H1 (cell line): ENCODE results near the gene TP53RK. TPM values are rescaled to one million over a fixed set of nuclear protein-coding genes. Genes with fewer than 3 reads are reported as not detected.

ENCODE experiments used
- CTCF ChIA-PET: fragments of 300-600 bp; sonication (Branson Sonifier 250); formaldehyde crosslinking; loops from one replicate; lab custom pipeline; 2021; ENCODE audit not compliant: partially characterized antibody; lab: Charles Lee
- POLR2A ChIA-PET: fragments of 300-600 bp; sonication (Branson Sonifier 250); formaldehyde crosslinking; loops from one replicate; lab custom pipeline; 2021; ENCODE audit warnings: inconsistent platforms; ENCODE audit not compliant: partially characterized antibody; lab: Charles Lee
- DNase-seq, 2 experiments: peaks; one replicate each; pipeline versions ENCODE4 v3.0.0 to v3.0.0-alpha.2; 2010 to 2022; ENCODE audit warnings: low spot score in 2 of 2, low read depth in 1 of 2, mixed read lengths in 1 of 2
- FAIRE-seq: peaks from 2 replicates; lab custom pipeline; 2011; peaks lifted over from hg19 to GRCh38; lab: Jason Lieb, UNC
- H2AFZ ChIP-seq: 2 replicates; pipeline ENCODE4 v1.8.1; 2012; ENCODE audit warnings: low read length, inconsistent platforms
- H2AK5ac ChIP-seq: 2 replicates; pipeline ENCODE4 v1.6.1; 2013; ENCODE audit warnings: low read depth, low read length
- H2BK120ac ChIP-seq: replicated peaks from 2 replicates; pipeline ENCODE3; 2013; ENCODE audit warnings: low read depth, low read length, inconsistent platforms
- H2BK12ac ChIP-seq: 2 replicates; pipeline ENCODE4 v1.6.1; 2013; ENCODE audit warnings: low read depth, low read length
- H2BK15ac ChIP-seq: 2 replicates; pipeline ENCODE4 v1.6.1; 2013; ENCODE audit warnings: low read length
- H2BK20ac ChIP-seq: 2 replicates; pipeline ENCODE4 v1.6.1; 2013; ENCODE audit warnings: low read length
- H2BK5ac ChIP-seq: 2 replicates; pipeline ENCODE4 v1.6.1; 2013; ENCODE audit warnings: low read depth, low read length
- H3K14ac ChIP-seq: 2 replicates; pipeline ENCODE4 v1.6.1; 2013; ENCODE audit warnings: inconsistent platforms; ENCODE audit not compliant: insufficient read length
- H3K18ac ChIP-seq: 2 replicates; pipeline ENCODE4 v1.6.1; 2013; ENCODE audit warnings: low read length; ENCODE audit errors: extremely low read depth
- H3K23ac ChIP-seq: 2 replicates; pipeline ENCODE4 v1.6.1; 2013; ENCODE audit warnings: inconsistent platforms; ENCODE audit not compliant: insufficient read length
- H3K23me2 ChIP-seq: 2 replicates; pipeline ENCODE4 v1.6.1; 2013; ENCODE audit warnings: low read depth, low read length
- H3K27ac ChIP-seq: 2 replicates; pipeline ENCODE4 v1.6.1; 2011; ENCODE audit warnings: low read depth, low read length, inconsistent platforms
- H3K27me3 ChIP-seq, 4 experiments: replicated peaks in 1 of 4; 1 replicate in 1 of 4; 2 replicates in 3 of 4; pipeline versions ENCODE4 v1.6.1 to v1.8.1; 2011 to 2013; ENCODE audit warnings: low read length in 3 of 4, mild to moderate bottlenecking in 3 of 4, inconsistent platforms in 2 of 4, mixed read lengths in 2 of 4, moderate library complexity in 1 of 4; ENCODE audit not compliant: control insufficient read depth in 3 of 4, insufficient read depth in 3 of 4; ENCODE audit errors: extremely low read depth in 1 of 4
- H3K36me3 ChIP-seq, 4 experiments: 2 replicates each; pipeline versions ENCODE4 v1.6.1 to v1.8.1; 2011 to 2013; ENCODE audit warnings: mild to moderate bottlenecking in 4 of 4, low read length in 3 of 4, moderate library complexity in 2 of 4, control low read depth in 1 of 4, inconsistent platforms in 1 of 4; ENCODE audit not compliant: insufficient read depth in 4 of 4, control insufficient read depth in 2 of 4
- H3K4ac ChIP-seq: replicated peaks from 2 replicates; pipeline ENCODE3; 2013; ENCODE audit warnings: low read length, low read depth, mixed read lengths, inconsistent platforms; ENCODE audit not compliant: insufficient read length
- H3K4me1 ChIP-seq, 4 experiments: replicated peaks in 1 of 4; 1 replicate in 1 of 4; 2 replicates in 3 of 4; pipeline versions ENCODE4 v1.6.1 to v1.8.1; 2011 to 2013; ENCODE audit warnings: low read length in 3 of 4, inconsistent platforms in 2 of 4, mixed read lengths in 1 of 4; ENCODE audit not compliant: insufficient read depth in 4 of 4, control insufficient read depth in 3 of 4
- H3K4me2 ChIP-seq, 2 experiments: 2 replicates each; pipeline versions ENCODE4 v1.6.1 to v1.8.1; 2011 to 2013; ENCODE audit warnings: low read depth in 2 of 2, low read length in 2 of 2, control low read depth in 1 of 2, inconsistent platforms in 1 of 2, mild to moderate bottlenecking in 1 of 2; ENCODE audit not compliant: insufficient read depth in 1 of 2
- H3K4me3 ChIP-seq, 4 experiments: fragments of 200-600, 300-600 bp in 1 of 4; sonication (generic), shearing (Covaris generic), sonication (Bioruptor Twin) in 1 of 4; 2 replicates each; pipeline versions ENCODE4 v1.5.1 to v1.8.1; 2011 to 2016; ENCODE audit warnings: low read length in 4 of 4, low read depth in 3 of 4, control low read depth in 2 of 4, inconsistent platforms in 2 of 4, mild to moderate bottlenecking in 2 of 4, mixed read lengths in 1 of 4, moderate library complexity in 1 of 4; ENCODE audit not compliant: insufficient read depth in 2 of 4; ENCODE audit errors: extremely low read depth in 1 of 4
- H3K56ac ChIP-seq: replicated peaks from 2 replicates; pipeline ENCODE3; 2013; ENCODE audit warnings: low read depth, mild to moderate bottlenecking, mixed read lengths, low read length, inconsistent platforms; ENCODE audit not compliant: insufficient read length
- H3K79me1 ChIP-seq: 2 replicates; pipeline ENCODE4 v1.6.1; 2013; ENCODE audit warnings: low read depth, low read length, control low read depth
- H3K79me2 ChIP-seq, 2 experiments: 2 replicates each; pipeline versions ENCODE4 v1.6.1 to v1.8.1; 2012 to 2013; ENCODE audit warnings: low read length in 2 of 2, mild to moderate bottlenecking in 2 of 2, inconsistent platforms in 1 of 2; ENCODE audit not compliant: insufficient read depth in 2 of 2, control insufficient read depth in 1 of 2
- H3K9ac ChIP-seq, 4 experiments: replicated peaks in 1 of 4; 1 replicate in 1 of 4; 2 replicates in 3 of 4; pipeline versions ENCODE4 v1.6.1 to v1.8.1; 2011 to 2013; ENCODE audit warnings: low read depth in 3 of 4, low read length in 3 of 4, control low read depth in 2 of 4, mild to moderate bottlenecking in 2 of 4, moderate library complexity in 2 of 4, inconsistent platforms in 1 of 4; ENCODE audit errors: extremely low read depth in 1 of 4
- H3K9me3 ChIP-seq, 2 experiments: 2 replicates each; pipeline versions ENCODE4 v1.6.1 to v1.8.1; 2012 to 2013; ENCODE audit warnings: mild to moderate bottlenecking in 2 of 2, moderate library complexity in 2 of 2, control low read depth in 1 of 2, inconsistent platforms in 1 of 2, low read depth in 1 of 2, low read length in 1 of 2, mixed read lengths in 1 of 2; ENCODE audit not compliant: insufficient read depth in 2 of 2
- H4K20me1 ChIP-seq, 2 experiments: replicated peaks in 1 of 2; 2 replicates each; pipeline versions ENCODE3 to v1.8.1; 2011 to 2013; ENCODE audit warnings: inconsistent platforms in 2 of 2, low read length in 2 of 2, mild to moderate bottlenecking in 1 of 2; ENCODE audit not compliant: insufficient read depth in 2 of 2, control insufficient read depth in 1 of 2
- H4K5ac ChIP-seq: 2 replicates; pipeline ENCODE4 v1.6.1; 2013; ENCODE audit warnings: low read length, low read depth, mixed read lengths, inconsistent platforms; ENCODE audit not compliant: insufficient read length
- H4K8ac ChIP-seq: 2 replicates; pipeline ENCODE4 v1.8.0; 2013; ENCODE audit warnings: mild to moderate bottlenecking, moderate library complexity, low read length, inconsistent platforms; ENCODE audit not compliant: insufficient read depth; ENCODE audit errors: extremely low read depth
- H4K91ac ChIP-seq: replicated peaks from 2 replicates; pipeline ENCODE3; 2013; ENCODE audit warnings: low read length, mixed read lengths, inconsistent platforms; ENCODE audit not compliant: insufficient read length
- CBX5 ChIP-seq: fragments of 300-800, 300-1000 bp; sonication (generic); IDR thresholded peaks from 2 replicates; pipeline ENCODE4 v1.7.1; 2016; ENCODE audit warnings: antibody characterized with exemption, low read length, low read depth
- CBX8 ChIP-seq: fragments of 300-800, 300-1000 bp; sonication (generic); IDR thresholded peaks from 2 replicates; pipeline ENCODE4 v1.7.1; 2016; ENCODE audit warnings: low read depth, low read length, borderline replicate concordance
- CHD1 ChIP-seq: IDR thresholded peaks from 2 replicates; pipeline ENCODE4 v1.6.1; 2012; ENCODE audit warnings: low read depth, low read length, improper control_type of control experiment
- CTBP2 ChIP-seq: IDR thresholded peaks from 2 replicates; pipeline ENCODE4 v1.7.0; 2011; ENCODE audit warnings: borderline replicate concordance, mild to moderate bottlenecking, moderate library complexity, mixed read lengths, low read length; ENCODE audit not compliant: insufficient read depth, insufficient read length
- RFX5 ChIP-seq: IDR thresholded peaks from 2 replicates; pipeline ENCODE4 v1.6.1; 2011; ENCODE audit warnings: low read depth, low read length, improper control_type of control experiment, borderline replicate concordance
- SAP30 ChIP-seq: fragments of 300-600 bp; sonication (generic); IDR thresholded peaks from 2 replicates; pipeline ENCODE4 v1.7.1; 2012; ENCODE audit warnings: low read length, moderate library complexity, mild to moderate bottlenecking, inconsistent platforms; ENCODE audit not compliant: insufficient read depth, insufficient replicate concordance
- SIRT6 ChIP-seq: IDR thresholded peaks from one replicate; pipeline ENCODE4 v1.7.1; 2012; ENCODE audit warnings: low read length, inconsistent platforms
- SRF ChIP-seq: IDR thresholded peaks from 2 replicates; pipeline ENCODE4 v1.6.1; 2011; ENCODE audit warnings: mild to moderate bottlenecking, low read depth, low read length, moderate library complexity
- TAF7 ChIP-seq: optimal IDR thresholded peaks from 2 replicates; pipeline ENCODE3; 2011; ENCODE audit warnings: low read depth, mild to moderate bottlenecking, inconsistent platforms, low read length, moderate library complexity, borderline replicate concordance
- TEAD4 ChIP-seq: IDR thresholded peaks from 2 replicates; pipeline ENCODE4 v1.6.1; 2012; ENCODE audit warnings: low read depth, low read length, inconsistent platforms, mixed read lengths
- WGBS, 2 experiments: shearing (Covaris generic) in 1 of 2; methylation state at CpG; one replicate each; pipeline versions ENCODE4 v1.1.6 to v1.1.7; 2013 to 2015; ENCODE audit warnings: low lambda C conversion rate in 2 of 2, mixed read lengths in 2 of 2, inconsistent platforms in 1 of 2, low coverage in 1 of 2, missing lambda C conversion rate in 1 of 2; ENCODE audit not compliant: insufficient replicate concordance in 2 of 2, insufficient coverage in 1 of 2, insufficient read length in 1 of 2; ENCODE audit errors: extremely low coverage in 1 of 2, missing lambda C conversion rate in 1 of 2; 5-methylcytosine and 5-hydroxymethylcytosine counted together
- polyA plus RNA-seq, 7 experiments: library from polyadenylated mRNA; depleted of rRNA in 3 of 7; stranded (reverse) in 5 of 7; unstranded in 2 of 7; fragments of >200 nt in 5 of 7; fragments of 200-250 nt in 2 of 7; gene quantifications; 1 replicate in 5 of 7; 2 replicates in 1 of 7; 4 replicates in 1 of 7; pipeline versions ENCODE4 v1.2.1 to v1.2.3, GENCODE V29; 2011 to 2013; ENCODE audit warnings: missing spikeins in 2 of 7, mixed read lengths in 2 of 7
- total RNA-seq: library from RNA; stranded (reverse); fragmentation: NEBNext Ultra II Directional; extraction: Animal tissue kit (Norgen Biotek cat#: 25700); gene quantifications from 2 replicates; pipeline ENCODE4 v1.2.1, GENCODE V29; 2021

Gene TP53RK
- total and polyA plus RNA-seq, 2 of the 8 experiments (the other 6 are each of a cell fraction or from before 2014, with no cell fraction given), result 8.5 to 16.3 TPM

DNA sequence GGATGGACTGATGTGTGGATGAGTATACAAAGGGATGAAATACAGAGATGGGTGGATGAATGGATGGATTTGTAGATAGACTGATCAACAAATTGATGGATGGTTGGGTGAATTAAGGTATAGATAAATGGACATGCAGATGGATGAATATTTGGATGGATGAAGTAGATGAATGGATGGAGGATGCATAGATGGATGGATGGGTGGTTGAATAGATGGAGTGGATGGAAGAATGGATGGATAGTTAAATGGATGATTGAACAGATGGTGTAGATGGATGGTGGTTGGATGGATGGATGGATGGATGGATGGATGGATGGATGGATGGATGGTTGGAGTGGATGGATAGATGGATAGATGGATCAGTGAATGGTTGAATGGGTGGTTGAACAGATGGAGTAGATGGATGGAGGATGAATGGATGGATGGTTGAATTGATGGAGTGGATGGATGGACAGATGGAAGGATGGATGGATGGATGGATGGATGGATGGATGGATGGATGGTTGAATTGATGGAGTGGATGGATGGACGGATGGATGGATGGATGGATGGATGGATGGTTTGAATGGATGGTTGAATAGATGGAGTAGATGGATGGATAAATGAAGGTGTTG lies 35.2 kb upstream of the TP53RK start:
- no peak overlapping the region for H3K27ac ChIP-seq
- H3K79me2 ChIP-seq, result no peaks in the 10 kb centered on the region
- H2BK120ac ChIP-seq, result no peak overlapping the region
- ChIA-PET POLR2A (no interaction called here), CTCF (interaction anchor here (2.7 kb wide), 1 partner anchor 16 kb away, joined by 8 read pairs; no protein-coding TSS in a partner anchor)
- H4K91ac ChIP-seq, result no peak overlapping the region
- FAIRE-seq, result no peak
- H3K9me3 ChIP-seq, result peaks cover 10% of the 10 kb centered on the region in 2 experiments; a peak in 2 of 4 replicates
- no peak overlapping the region for H3K9ac ChIP-seq
- H2BK5ac ChIP-seq, result no peak overlapping the region
- no peaks in the 10 kb centered on the region for H3K79me1 ChIP-seq
- no peak for TF ChIP-seq SIRT6
- no peak for TF ChIP-seq CBX5
- TF ChIP-seq CTBP2, result no peak
- no peak for TF ChIP-seq CHD1
- TF ChIP-seq TAF7, result no peak
- TF ChIP-seq TEAD4, result no peak
- no peak for TF ChIP-seq CBX8
- no peak for TF ChIP-seq RFX5
- no peak for TF ChIP-seq SRF
- no peak for TF ChIP-seq SAP30
- no peak overlapping the region for H4K5ac ChIP-seq
- no peaks in the 10 kb centered on the region for H3K4me1 ChIP-seq
- no peak overlapping the region for H3K18ac ChIP-seq
- H3K56ac ChIP-seq, result peak overlapping the region; percentile 43
- H2BK15ac ChIP-seq, result no peak overlapping the region
- no peak overlapping the region for H2BK20ac ChIP-seq
- H2AFZ ChIP-seq, result no peak overlapping the region
- no peak overlapping the region for H3K4ac ChIP-seq
- peaks cover 8% of the 10 kb centered on the region; the same call in 1 of the 2 replicates for H3K23me2 ChIP-seq
- H3K4me2 ChIP-seq, result no peak overlapping the region
- no peak for DNase-seq
- no peak overlapping the region for H3K14ac ChIP-seq
- no peak overlapping the region for H3K23ac ChIP-seq
- peaks cover 0 to 11% (median 5%) of the 10 kb centered on the region in 4 experiments; a peak in 3 of 8 replicates for H3K36me3 ChIP-seq
- H4K20me1 ChIP-seq, result peaks cover 0 to 4% of the 10 kb centered on the region in 2 experiments
- H4K8ac ChIP-seq, result no peak overlapping the region
- no peak overlapping the region for H3K4me3 ChIP-seq
- 30 to 100% methylated on average over 1 of the region's 1 CpG for WGBS, 2 experiments
- H2BK12ac ChIP-seq, result no peak overlapping the region
- no peak overlapping the region for H2AK5ac ChIP-seq
- no peaks in the 10 kb centered on the region; a peak in 1 of 7 replicates for H3K27me3 ChIP-seq
